ENCODE data around the gene TMEM178B.

Gene TMEM178B

DNA sequence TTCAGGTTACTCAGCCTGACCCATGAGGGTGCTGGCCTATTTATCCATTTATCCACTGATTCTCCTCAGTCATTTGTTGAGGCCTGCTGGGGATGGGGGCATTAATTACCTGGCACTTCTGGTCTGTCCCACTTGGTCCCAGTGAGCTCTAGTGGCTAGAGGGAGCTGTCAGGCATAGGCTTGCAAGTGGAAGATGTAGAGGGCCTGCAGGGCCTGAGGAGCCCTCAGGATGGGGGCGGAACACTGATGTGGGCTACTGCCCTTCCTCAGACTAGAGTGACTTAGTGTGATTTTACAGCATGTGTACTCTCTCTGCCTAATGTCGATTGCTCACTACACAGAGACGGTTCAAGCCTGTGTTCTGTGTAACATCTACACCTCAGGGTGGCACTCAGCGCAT, 45.3 kb downstream of the TMEM178B start:
- no peak overlapping the region for H3K4me3 ChIP-seq (replicated peaks; ENCODE audit: low read depth, low read length)
- no peak for DNase-seq (ENCODE audit: extremely low read depth, low read depth)
- TF ChIP-seq CTCF (IDR thresholded peaks at IDR 0.05; ENCODE audit: low read depth, low read length, missing control alignments): no peak

GRCh38 chr7:141122736-141123135, 48.9 kb downstream of the TMEM178B start:
- H3K4me3 ChIP-seq (replicated peaks; ENCODE audit: low read depth, low read length): no peak overlapping the region
- no peak for DNase-seq (ENCODE audit: extremely low read depth, low read depth)
- no peak for TF ChIP-seq CTCF (IDR thresholded peaks at IDR 0.05; ENCODE audit: low read depth, low read length, missing control alignments)

DNA sequence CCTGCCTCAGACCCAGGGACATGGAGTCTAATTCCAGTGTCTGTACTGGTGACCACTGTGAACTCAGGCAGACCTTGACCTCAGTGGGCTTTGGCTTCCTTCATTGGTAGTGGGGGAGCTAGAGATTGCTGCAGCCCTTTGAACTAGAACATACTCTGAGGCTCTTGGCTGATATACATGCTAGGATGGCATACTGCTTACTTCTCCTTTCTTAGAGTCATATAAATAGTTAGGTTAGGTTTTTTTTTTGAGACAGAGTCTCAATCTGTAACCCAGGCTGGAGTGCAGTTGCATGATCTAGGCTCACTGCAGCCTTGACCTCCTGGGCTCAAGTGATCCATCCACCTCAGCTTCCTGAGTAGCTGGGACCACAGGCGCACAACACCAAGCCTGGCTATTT, 49.7 kb downstream of the TMEM178B start:
- no peak for DNase-seq (ENCODE audit: extremely low read depth, low read depth)
- H3K4me3 ChIP-seq (replicated peaks; ENCODE audit: low read depth, low read length): no peak overlapping the region
- no peak for TF ChIP-seq CTCF (IDR thresholded peaks at IDR 0.05; ENCODE audit: low read depth, low read length, missing control alignments)

- DNase-seq (ENCODE audit: extremely low read depth, low read depth): no peak
- H3K4me3 ChIP-seq (replicated peaks; ENCODE audit: low read depth, low read length): no peak overlapping the region
- no peak for TF ChIP-seq CTCF (IDR thresholded peaks at IDR 0.05; ENCODE audit: low read depth, low read length, missing control alignments)
Observed at GRCh38 chr7:141126107-141126506, 52.2 kb downstream of the TMEM178B start.

- TF ChIP-seq CTCF (IDR thresholded peaks at IDR 0.05; ENCODE audit: low read depth, low read length, missing control alignments): no peak
- H3K4me3 ChIP-seq (replicated peaks; ENCODE audit: low read depth, low read length): no peak overlapping the region
- no peak for DNase-seq (ENCODE audit: extremely low read depth, low read depth)
Observed at GRCh38 chr7:141128506-141128905, 54.6 kb downstream of the TMEM178B start.

- TF ChIP-seq CTCF (IDR thresholded peaks at IDR 0.05; ENCODE audit: low read depth, low read length, missing control alignments): no peak
- no peak overlapping the region for H3K4me3 ChIP-seq (replicated peaks; ENCODE audit: low read depth, low read length)
- DNase-seq (ENCODE audit: extremely low read depth, low read depth): no peak
Observed at GRCh38 chr7:141128931-141129330, 55.1 kb downstream of the TMEM178B start.

GRCh38 chr7:141132671-141133070, 58.8 kb downstream of the TMEM178B start:
- no peak for DNase-seq (ENCODE audit: extremely low read depth, low read depth)
- no peak for TF ChIP-seq CTCF (IDR thresholded peaks at IDR 0.05; ENCODE audit: low read depth, low read length, missing control alignments)
- H3K4me3 ChIP-seq (replicated peaks; ENCODE audit: low read depth, low read length): no peak overlapping the region

Data from HFF-Myc (cell line).